CD4-positive, alpha-beta T cell treated with Interleukin-17A for 4 hours (primary cell): ENCODE measurements around the gene SLC45A3.
"Not testable (repeated sequence)": the region's sequence is repeated elsewhere in the genome, so short reads cannot be mapped to it uniquely, and the experiment has no call there.

Experiments used
- DNase-seq: peaks from one replicate; pipeline ENCODE4 v3.0.0-alpha.2; 2020; ENCODE audit warnings: mixed read lengths

SLC45A3 gene

DNA sequence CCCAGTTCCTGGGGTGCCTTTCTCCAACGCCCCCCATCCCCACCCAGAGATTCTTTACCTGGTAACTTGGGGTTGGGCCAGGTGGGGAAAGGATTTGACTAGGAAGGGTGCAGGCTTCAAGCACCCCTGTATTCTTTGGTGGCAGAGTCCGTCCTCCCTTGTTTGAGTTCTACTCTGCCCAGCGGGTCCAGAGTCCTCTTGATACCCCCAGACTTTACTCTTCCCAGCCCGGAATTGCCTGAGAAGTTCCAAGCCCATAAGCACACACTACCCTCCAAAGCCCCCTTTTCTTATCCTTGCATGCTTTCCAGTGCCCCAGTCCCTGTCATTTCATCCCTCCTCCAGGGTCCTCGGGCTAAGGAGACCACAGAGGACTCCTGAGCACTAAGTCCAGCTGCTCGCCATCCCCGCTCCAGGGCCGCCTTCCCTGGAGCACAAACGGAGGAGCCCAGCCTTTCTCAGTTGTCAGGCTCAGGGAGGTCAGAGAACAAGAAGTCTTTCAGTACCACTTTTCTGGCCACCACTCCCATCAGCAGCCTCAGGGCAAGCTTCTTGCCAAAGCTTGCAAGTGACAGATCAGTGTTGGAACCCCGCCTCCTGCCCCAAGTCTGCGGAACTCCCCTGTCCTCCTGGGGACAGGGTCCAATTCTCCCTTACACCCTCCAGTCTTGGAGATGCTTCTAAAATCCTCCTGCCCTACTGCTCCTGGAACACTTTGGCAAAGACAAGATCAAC is 12.2 kb downstream of the SLC45A3 start:
- no peak for DNase-seq

- DNase-seq: no peak
Observed at GRCh38 chr1:205666372-205667166, 13.7 kb downstream of the SLC45A3 start.

GRCh38 chr1:205665201-205666045 is 14.9 kb downstream of the SLC45A3 start:
- DNase-seq: no peak

DNA sequence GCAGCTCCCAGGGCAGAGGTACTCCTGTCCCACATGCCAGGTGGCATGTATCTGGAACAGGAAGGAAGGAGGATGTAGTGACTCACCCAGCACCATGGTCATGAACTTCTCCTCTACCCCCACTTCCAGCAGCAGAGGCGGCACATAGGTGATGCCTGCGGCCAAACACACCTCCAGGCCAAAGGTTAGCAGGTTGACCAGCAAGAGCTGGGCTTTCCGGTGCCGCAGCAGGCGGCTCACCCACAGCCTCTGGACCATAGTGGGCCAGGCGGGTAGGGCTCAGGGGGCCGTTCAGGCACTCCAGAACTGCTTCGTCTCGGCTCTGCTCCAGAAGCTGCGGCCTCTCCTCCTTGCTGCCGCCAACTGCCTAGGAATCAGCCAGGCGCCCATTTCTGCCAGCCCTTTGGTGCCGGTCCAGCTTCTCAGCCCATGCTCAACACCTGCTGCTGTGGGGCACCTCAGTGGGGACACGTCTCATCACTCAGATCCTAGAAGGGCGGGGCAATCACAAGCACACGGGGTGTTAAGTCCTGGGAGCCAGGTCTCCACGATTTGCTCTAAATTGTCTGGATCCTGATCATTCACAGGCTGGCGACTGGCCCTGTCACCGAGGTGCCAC is 15.8 kb downstream of the SLC45A3 start:
- no peak for DNase-seq

GRCh38 chr1:205663286-205663936 is 16.9 kb downstream of the SLC45A3 start:
- no peak for DNase-seq

DNA sequence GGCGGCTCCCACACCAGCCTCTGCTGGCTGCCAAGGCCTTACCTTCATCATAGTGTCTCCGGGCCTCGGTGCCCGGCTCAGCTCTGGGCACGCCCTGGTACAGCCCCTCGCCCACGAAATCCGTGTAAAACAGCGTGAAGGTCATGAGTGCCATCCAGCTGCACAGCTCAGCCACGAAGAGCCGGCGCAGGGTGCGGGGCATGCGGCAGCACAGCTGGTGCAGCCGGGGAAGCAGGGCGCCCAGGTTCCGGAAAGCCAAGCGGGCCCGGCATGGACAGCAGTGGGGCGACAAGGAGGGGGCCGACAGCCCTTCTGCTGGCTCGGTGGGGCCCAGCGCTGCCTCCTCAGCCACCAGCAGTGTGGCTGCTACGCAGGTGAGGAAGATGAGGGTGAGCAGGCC is 17.5 kb downstream of the SLC45A3 start:
- no peak for DNase-seq

GRCh38 chr1:205662135-205662738 is 18.1 kb downstream of the SLC45A3 start:
- DNase-seq: no peak

DNA sequence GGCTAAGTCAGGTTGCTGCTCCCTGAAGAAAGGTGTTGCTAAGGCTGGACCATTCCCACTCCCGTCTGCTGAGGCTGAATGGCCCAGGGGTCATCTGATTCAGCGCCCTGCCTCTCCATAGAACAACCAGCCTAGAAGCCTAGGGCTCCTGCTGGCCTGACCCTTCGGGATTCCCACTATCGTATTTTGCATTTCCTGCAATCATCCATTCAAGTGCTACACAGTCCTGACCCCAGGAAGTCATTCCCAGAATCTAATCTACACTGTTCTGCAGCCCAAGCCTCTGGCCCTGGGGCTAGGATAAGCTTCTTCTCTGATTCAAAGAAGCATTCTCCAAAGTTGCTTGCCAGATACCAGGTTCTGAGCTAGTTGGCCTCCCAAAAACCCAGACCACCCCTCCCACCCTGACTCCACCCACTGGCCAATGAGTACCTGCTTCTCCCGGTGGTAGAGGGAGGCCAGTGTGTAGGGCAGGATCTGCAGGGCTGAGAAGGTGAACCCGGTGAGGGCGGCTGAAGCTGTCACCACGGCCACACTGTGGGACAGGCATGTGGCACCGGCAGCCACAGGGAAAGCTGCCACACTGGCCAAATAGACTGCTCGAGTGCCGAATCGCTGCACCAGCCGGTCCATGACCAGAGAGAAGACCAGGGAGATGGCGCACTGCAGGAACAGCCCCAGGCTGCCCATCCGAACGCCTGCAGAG is 18.7 kb downstream of the SLC45A3 start:
- DNase-seq: no peak

GRCh38 chr1:205660361-205660760 is 19.9 kb downstream of the SLC45A3 start:
- DNase-seq: no peak

DNA sequence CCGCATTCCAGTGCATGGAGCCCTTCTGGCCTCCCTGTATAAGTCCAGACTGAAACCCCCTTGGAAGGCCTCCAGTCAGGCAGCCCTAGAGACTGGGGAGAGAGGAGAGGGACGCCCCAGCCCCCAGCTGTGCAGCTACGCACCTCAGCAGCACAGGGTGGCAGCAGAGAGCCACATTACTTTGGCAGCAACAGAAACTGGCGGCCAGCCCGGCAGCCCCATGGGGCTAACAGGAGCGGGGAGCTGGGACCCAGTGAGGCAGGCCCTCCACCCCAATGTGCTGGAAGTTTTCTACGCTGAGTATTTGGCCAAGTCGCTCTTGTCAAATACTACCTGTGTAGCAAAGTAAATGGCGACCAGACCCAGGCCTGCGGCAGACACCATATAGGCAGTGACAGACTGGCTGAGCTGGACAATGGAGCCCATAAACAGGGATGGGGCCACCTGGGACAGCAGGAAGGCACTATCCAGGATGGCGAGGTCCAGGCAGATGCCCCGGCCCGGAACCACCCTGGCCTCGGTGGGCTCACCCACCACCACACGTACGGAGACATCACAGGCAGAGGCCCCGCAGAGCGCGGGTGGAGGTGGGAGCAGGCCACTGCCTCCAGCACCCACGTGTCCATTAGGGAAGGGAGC is 21.2 kb downstream of the SLC45A3 start:
- DNase-seq: peak; percentile 82

GRCh38 chr1:205656236-205656635 is 24.1 kb downstream of the SLC45A3 start:
- no peak for DNase-seq

DNA sequence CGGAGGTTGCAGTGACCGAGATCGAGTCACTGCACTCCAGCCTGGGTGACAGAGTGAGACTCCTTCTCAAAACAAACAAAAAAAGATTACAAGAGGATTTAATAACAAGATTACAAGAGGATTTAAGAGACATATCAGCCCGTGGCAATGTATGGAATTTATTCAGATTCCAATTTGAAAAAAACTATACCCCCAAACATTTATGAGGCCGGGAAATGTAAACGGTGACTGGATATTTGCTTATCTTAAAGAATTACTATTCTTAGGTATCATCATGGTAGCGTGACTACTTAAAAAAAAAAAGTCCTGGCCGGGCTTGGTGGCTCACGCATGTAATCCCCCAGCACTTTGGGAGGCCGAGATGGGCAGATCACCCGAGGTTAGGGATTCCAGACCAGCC is 27.3 kb downstream of the SLC45A3 start:
- DNase-seq: no peak

DNA sequence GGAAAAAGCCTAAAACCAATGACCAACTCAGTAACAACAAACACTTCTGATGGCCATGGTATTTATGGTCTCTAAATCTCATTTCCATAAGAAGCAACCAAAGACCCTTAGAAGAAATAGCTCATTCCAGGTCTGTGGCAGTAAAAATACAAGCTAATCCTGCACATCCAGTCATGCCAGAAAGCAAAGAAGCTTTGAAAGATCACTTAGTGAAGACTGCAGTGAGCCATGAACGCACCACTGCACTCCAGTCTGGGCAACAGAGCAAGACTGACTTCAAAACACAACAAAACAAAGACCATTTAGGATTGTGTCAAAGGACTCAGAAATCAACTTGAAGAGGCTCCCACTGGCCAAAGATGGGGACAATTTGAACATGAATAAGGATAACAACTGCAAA is 30.1 kb downstream of the SLC45A3 start:
- no peak for DNase-seq

GRCh38 chr1:205645519-205645918 is 34.8 kb downstream of the SLC45A3 start:
- DNase-seq: no peak

- DNase-seq: no peak
Observed at GRCh38 chr1:205642679-205643307, 37.5 kb downstream of the SLC45A3 start.

GRCh38 chr1:205639567-205639966 is 40.7 kb downstream of the SLC45A3 start:
- no peak for DNase-seq

DNA sequence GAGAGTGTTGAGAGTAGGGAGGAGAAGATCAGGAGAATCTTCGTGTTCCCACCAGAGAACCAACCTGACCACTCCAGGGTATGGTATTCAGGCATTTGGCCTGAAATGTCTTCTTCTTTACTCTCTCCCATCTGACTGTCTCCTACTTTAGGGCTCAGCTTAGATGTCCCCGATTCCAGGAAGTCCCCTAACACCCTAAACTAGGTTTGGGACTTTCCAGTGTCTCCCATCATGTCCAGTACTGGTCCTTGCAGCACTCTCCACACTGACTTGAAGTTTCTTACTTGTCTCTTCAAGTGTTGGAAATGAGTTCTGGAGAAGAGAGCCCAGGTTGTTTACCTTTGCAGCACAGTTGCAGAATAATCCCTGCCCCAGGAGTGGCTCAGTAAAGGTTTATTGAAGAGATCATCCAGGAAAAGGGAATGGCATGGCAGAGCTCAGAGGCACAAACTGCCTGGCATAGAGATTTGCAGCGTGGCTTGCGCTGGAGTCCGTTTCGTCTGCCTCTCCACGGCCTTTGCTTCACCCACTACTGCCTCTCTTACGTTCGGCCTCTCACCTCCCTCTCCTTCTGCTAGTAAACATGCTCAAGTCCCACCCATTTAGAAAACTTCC is 42.3 kb downstream of the SLC45A3 start:
- no peak for DNase-seq

GRCh38 chr1:205636732-205637131 is 43.6 kb downstream of the SLC45A3 start:
- no peak for DNase-seq

- not testable (repeated sequence) for DNase-seq
Observed at GRCh38 chr1:205636138-205636530, 44.2 kb downstream of the SLC45A3 start.
